Gastrocnemius medialis (tissue), 4 donors: ENCODE results near the gene ASTN2. TPM values are rescaled to one million over a fixed set of nuclear protein-coding genes. Genes with fewer than 3 reads are reported as not detected.

Source experiments
- ATAC-seq, 2 donors: fragments of 150-250 bp; one replicate each; pipeline ENCODE4 v1.9.1; 2016
- DNase-seq, 2 donors: peaks; one replicate each; pipeline ENCODE4 v3.0.0-alpha.2; 2019
- H3K27ac ChIP-seq, 4 donors: fragments of 200-600 bp; sonication (generic); 1 replicate in 1 of 4; 2 replicates in 3 of 4; pipeline ENCODE4 v1.5.1; 2016 to 2018; ENCODE audit warnings: mild to moderate bottlenecking in 2 of 4, moderate library complexity in 1 of 4
- H3K27me3 ChIP-seq, 3 donors: fragments of 200-600 bp; sonication (generic) in 2 of 3; 1 replicate in 1 of 3; 2 replicates in 2 of 3; pipeline versions ENCODE4 v1.5.1 to v1.6.0; 2016 to 2019; ENCODE audit warnings: mild to moderate bottlenecking in 1 of 3, moderate library complexity in 1 of 3
- H3K36me3 ChIP-seq, 2 donors: fragments of 200-600 bp; sonication (generic) in 1 of 2; one replicate each; pipeline ENCODE4 v1.5.1; 2017 to 2018
- H3K4me1 ChIP-seq, 2 donors: fragments of 200-600 bp; sonication (generic) in 1 of 2; one replicate each; pipeline ENCODE4 v1.5.1; 2016 to 2017; ENCODE audit warnings: mild to moderate bottlenecking in 2 of 2
- H3K4me3 ChIP-seq, 4 donors: fragments of 200-600 bp; sonication (generic) in 3 of 4; 1 replicate in 1 of 4; 2 replicates in 3 of 4; pipeline ENCODE4 v1.5.1; 2016 to 2019; ENCODE audit warnings: mild to moderate bottlenecking in 2 of 4
- H3K9me3 ChIP-seq, 3 donors: fragments of 200-600 bp; sonication (generic) in 2 of 3; 1 replicate in 1 of 3; 2 replicates in 2 of 3; pipeline ENCODE4 v1.5.1; 2016 to 2019
- CTCF ChIP-seq, 5 experiments: fragments of 450-650 bp in 3 of 5; fragments of 200-600 bp in 2 of 5; sonication (generic) in 2 of 5; IDR thresholded peaks in 4 of 5; conservative IDR thresholded peaks in 1 of 5; 1 replicate in 4 of 5; 2 replicates in 1 of 5; pipeline ENCODE4 v1.5.1; 2016 to 2019; ENCODE audit warnings: antibody characterized with exemption in 5 of 5, mild to moderate bottlenecking in 3 of 5, moderate library complexity in 3 of 5
- POLR2A ChIP-seq, 2 donors: fragments of 450-650 bp; IDR thresholded peaks; one replicate each; pipeline ENCODE4 v1.6.1; 2017; ENCODE audit warnings: antibody characterized with exemption in 2 of 2, mild to moderate bottlenecking in 2 of 2, moderate library complexity in 2 of 2
- in situ Hi-C, 4 donors: fragments of 200-750 bp; cut with MboI; loops; one replicate each; pipeline versions ENCODE4 v1.15.0 to v1.8.0; 2017; ENCODE audit warnings: low sequenced_read_pairs in 4 of 4
- intact Hi-C: fragments of 100-400 bp; cut with DNase I; formaldehyde crosslinking; loops from one replicate; pipeline ENCODE4 v1.15.1; 2023; ENCODE audit warnings: low total_unique reads
- total RNA-seq, 4 donors: library from RNA; depleted of rRNA; stranded (reverse); fragments of >200 nt; gene quantifications; one replicate each; pipeline versions ENCODE4 v1.1.0 to v1.2.3, GENCODE V29; 2016

ASTN2 gene
- total RNA-seq, 4 donors from 2014 or later: 2.5 to 4.6 (median 3.7) TPM

DNA sequence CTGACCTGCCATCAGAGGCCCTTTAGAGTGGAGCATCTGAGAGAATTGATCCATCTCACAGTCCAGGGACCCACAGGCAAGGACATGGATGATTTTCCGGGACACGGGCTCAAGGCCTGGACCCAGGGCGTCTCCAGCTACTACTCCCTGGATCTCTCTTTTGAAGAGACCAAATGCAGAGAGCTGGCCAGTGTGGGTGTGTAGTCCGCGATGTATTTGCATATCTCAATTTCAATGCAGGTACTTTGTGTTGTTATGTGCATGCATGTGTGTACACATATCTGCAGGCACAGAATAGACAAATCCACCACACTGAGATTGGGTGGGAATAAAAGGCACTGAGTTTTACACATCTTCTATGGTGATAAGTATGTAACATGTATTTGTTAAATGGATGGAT is 30.8 kb upstream of the ASTN2 start:
- in situ Hi-C loops (no loop called here), intact Hi-C loops (no loop called here)
- Histone ChIP-seq H3K36me3 (no peaks in the 10 kb centered on the region), H3K9me3 (no peaks in the 10 kb centered on the region), H3K27ac (no peak overlapping the region), H3K4me1 (no peaks in the 10 kb centered on the region), H3K27me3 (no peaks in the 10 kb centered on the region), H3K4me3 (no peak overlapping the region)
- no peak for DNase-seq
- ATAC-seq: no peak
- TF ChIP-seq POLR2A (IDR thresholded peaks at IDR 0.05): no peak
- TF ChIP-seq CTCF (IDR thresholded peaks at IDR 0.05 in 4 of 5, conservative IDR thresholded peaks at IDR 0.05 in 1 of 5): no peak

GRCh38 chr9:117444501-117444900 is 29.6 kb upstream of the ASTN2 start:
- Histone ChIP-seq H3K27me3 (no peaks in the 10 kb centered on the region), H3K9me3 (no peaks in the 10 kb centered on the region)
- in situ Hi-C loops: no loop called here

GRCh38 chr9:117437283-117437682 is 22.4 kb upstream of the ASTN2 start:
- Histone ChIP-seq H3K4me3 (no peak overlapping the region), H3K4me1 (peaks cover 0 to 13% of the 10 kb centered on the region in 2 donors), H3K27ac (no peak overlapping the region), H3K27me3 (no peaks in the 10 kb centered on the region), H3K36me3 (no peaks in the 10 kb centered on the region), H3K9me3 (no peaks in the 10 kb centered on the region)
- intact Hi-C loops: no loop called here
- in situ Hi-C loops: no loop called here
- no peak for TF ChIP-seq POLR2A (IDR thresholded peaks at IDR 0.05)
- no peak for TF ChIP-seq CTCF (IDR thresholded peaks at IDR 0.05 in 4 of 5, conservative IDR thresholded peaks at IDR 0.05 in 1 of 5)
- ATAC-seq (no peak), DNase-seq (no peak)

More at GRCh38 chr9:117444501-117444900, 29.6 kb upstream of the ASTN2 start:
- no peak overlapping the region for H3K4me3 ChIP-seq
- H3K36me3 ChIP-seq: no peaks in the 10 kb centered on the region
- H3K27ac ChIP-seq: no peak overlapping the region
- TF ChIP-seq POLR2A (IDR thresholded peaks at IDR 0.05) (no peak), CTCF (IDR thresholded peaks at IDR 0.05 in 4 of 5, conservative IDR thresholded peaks at IDR 0.05 in 1 of 5) (no peak)
- no peaks in the 10 kb centered on the region for H3K4me1 ChIP-seq
- intact Hi-C loops: no loop called here
- DNase-seq: no peak
- ATAC-seq: no peak

DNA sequence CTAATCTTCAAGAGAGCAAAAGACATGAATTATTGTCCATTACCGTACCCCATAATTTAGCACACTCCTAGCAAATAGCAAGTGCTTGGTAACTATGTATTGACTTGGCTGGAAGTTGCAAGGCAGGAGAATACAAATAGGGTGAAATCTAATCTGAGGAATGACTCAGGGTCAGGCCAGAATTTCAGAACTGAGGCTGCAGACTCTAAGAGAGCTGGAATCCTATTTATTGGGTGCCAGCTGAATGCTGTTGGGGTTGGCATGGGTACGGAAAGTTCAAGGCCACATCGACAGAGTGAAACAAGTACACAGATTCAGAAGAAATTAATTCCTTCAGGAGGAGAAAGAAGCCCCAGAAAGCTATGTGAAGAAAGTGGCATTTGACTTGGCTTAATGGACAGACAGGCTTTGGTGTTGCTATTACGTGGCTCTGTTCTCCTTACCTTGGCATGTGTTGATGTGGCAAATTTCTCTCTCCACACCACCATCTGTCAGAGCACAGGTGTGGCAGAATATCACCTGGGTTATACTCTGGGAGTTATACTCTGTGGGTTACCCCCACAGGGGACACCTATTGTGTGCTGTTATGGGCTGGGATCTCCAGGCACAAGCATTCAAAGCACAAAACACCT is 20.9 kb upstream of the ASTN2 start:
- H3K4me1 ChIP-seq: peaks cover 0 to 13% of the 10 kb centered on the region in 2 donors
- no peaks in the 10 kb centered on the region for H3K9me3 ChIP-seq
- ATAC-seq: peak; percentile 65 to 93
- DNase-seq: no peak
- TF ChIP-seq POLR2A (IDR thresholded peaks at IDR 0.05) (no peak), CTCF (IDR thresholded peaks at IDR 0.05 in 4 of 5, conservative IDR thresholded peaks at IDR 0.05 in 1 of 5) (no peak)
- H3K36me3 ChIP-seq: no peaks in the 10 kb centered on the region
- in situ Hi-C loops (no loop called here), intact Hi-C loops (no loop called here)
- no peak overlapping the region for H3K27ac ChIP-seq
- no peaks in the 10 kb centered on the region for H3K27me3 ChIP-seq
- no peak overlapping the region for H3K4me3 ChIP-seq

DNA sequence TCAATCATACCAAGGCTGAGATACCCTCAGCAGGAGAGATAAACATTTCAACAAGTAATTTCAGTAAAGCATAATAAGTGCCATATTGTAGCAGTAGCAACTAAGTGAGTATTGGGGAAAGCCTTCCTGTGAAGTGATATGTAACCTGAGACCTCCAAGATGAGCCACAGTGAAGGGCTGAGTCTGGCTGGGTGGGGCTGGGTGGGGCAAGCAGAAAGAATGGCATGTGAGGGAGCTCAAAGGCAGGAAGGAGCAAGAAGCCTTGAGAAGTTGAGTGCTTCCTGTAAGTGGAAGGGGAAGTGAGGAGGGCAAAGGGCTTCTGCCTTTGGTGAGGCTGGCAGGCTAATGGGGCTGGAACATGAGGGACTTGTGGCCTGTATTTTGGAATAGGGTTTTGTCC is 19.7 kb upstream of the ASTN2 start:
- Histone ChIP-seq H3K27me3 (no peaks in the 10 kb centered on the region), H3K36me3 (no peaks in the 10 kb centered on the region), H3K4me3 (no peak overlapping the region), H3K9me3 (no peaks in the 10 kb centered on the region), H3K27ac (no peak overlapping the region), H3K4me1 (peaks cover 0 to 13% of the 10 kb centered on the region in 2 donors)
- intact Hi-C loops: no loop called here
- DNase-seq (no peak), ATAC-seq (no peak)
- in situ Hi-C loops: no loop called here
- TF ChIP-seq CTCF (IDR thresholded peaks at IDR 0.05 in 4 of 5, conservative IDR thresholded peaks at IDR 0.05 in 1 of 5) (no peak), POLR2A (IDR thresholded peaks at IDR 0.05) (no peak)
